Brain microvascular endothelial cell (primary cell): ENCODE measurements around the gene NFATC3.

Source experiments
- DNase-seq: peaks from one replicate; pipeline ENCODE4 v3.0.0-alpha.2; 2020
- H3K27ac ChIP-seq: fragments of 250-450 bp; sonication (Bioruptor Pico); 2 replicates; pipeline ENCODE4 v1.5.1; 2020; ENCODE audit warnings: mild to moderate bottlenecking, moderate library complexity
- H3K27me3 ChIP-seq: fragments of 250-450 bp; sonication (Bioruptor Pico); replicated peaks from 2 replicates; pipeline ENCODE4 v1.5.1; 2020; ENCODE audit warnings: mild to moderate bottlenecking
- H3K36me3 ChIP-seq: fragments of 250-450 bp; sonication (Bioruptor Pico); replicated peaks from 2 replicates; pipeline ENCODE4 v1.5.1; 2020; ENCODE audit warnings: mild to moderate bottlenecking
- H3K4me3 ChIP-seq: 2 replicates; pipeline ENCODE4 v1.5.1; 2011; ENCODE audit warnings: low read depth, mild to moderate bottlenecking, control low read depth, low read length, moderate library complexity
- CTCF ChIP-seq: IDR thresholded peaks from 2 replicates; pipeline ENCODE4 v1.5.1; 2011; ENCODE audit warnings: low read depth, mild to moderate bottlenecking, moderate library complexity, low read length, control low read depth, inconsistent platforms; ENCODE audit errors: missing control alignments
- in situ Hi-C: cut with HindIII; loops from 2 replicates; pipeline ENCODE4 v1.10.0; 2017; ENCODE audit warnings: low sequenced_read_pairs, low pct_ligation_motif_present

The NFATC3 gene

GRCh38 chr16:68265078-68265920 is 180.1 kb downstream of the NFATC3 start:
- in situ Hi-C loops = no loop called here
- Histone ChIP-seq H3K27me3 (no peaks in the 10 kb centered on the region), H3K4me3 (peak overlapping the region; percentile 93), H3K36me3 (no peaks in the 10 kb centered on the region), H3K27ac (peak overlapping the region; percentile 96)
- DNase-seq = peak; percentile 50
- TF ChIP-seq CTCF = no peak

- no peaks in the 10 kb centered on the region for H3K27me3 ChIP-seq
- no peak overlapping the region for H3K27ac ChIP-seq
- in situ Hi-C loops = no loop called here
- TF ChIP-seq CTCF = no peak
- no peaks in the 10 kb centered on the region for H3K36me3 ChIP-seq
- no peak overlapping the region for H3K4me3 ChIP-seq
- no peak for DNase-seq
Observed at GRCh38 chr16:68267612-68268405, 182.6 kb downstream of the NFATC3 start.

GRCh38 chr16:68269793-68270192 is 184.6 kb downstream of the NFATC3 start:
- in situ Hi-C loops = no loop called here
- peaks cover 10% of the 10 kb centered on the region for H3K36me3 ChIP-seq
- TF ChIP-seq CTCF = no peak
- no peak overlapping the region for H3K4me3 ChIP-seq
- no peaks in the 10 kb centered on the region for H3K27me3 ChIP-seq
- H3K27ac ChIP-seq = no peak overlapping the region
- DNase-seq = no peak

GRCh38 chr16:68270353-68270752 is 185.2 kb downstream of the NFATC3 start:
- DNase-seq = no peak
- TF ChIP-seq CTCF = no peak
- Histone ChIP-seq H3K4me3 (no peak overlapping the region), H3K27ac (no peak overlapping the region), H3K36me3 (peaks cover 11% of the 10 kb centered on the region), H3K27me3 (no peaks in the 10 kb centered on the region)
- in situ Hi-C loops = no loop called here

GRCh38 chr16:68272507-68273209 is 187.5 kb downstream of the NFATC3 start:
- no peak for TF ChIP-seq CTCF
- H3K4me3 ChIP-seq = no peak overlapping the region
- in situ Hi-C loops = no loop called here
- peaks cover 15% of the 10 kb centered on the region for H3K36me3 ChIP-seq
- H3K27me3 ChIP-seq = no peaks in the 10 kb centered on the region
- H3K27ac ChIP-seq = no peak overlapping the region
- no peak for DNase-seq
